Endothelial cell of umbilical vein (primary cell): ENCODE data around the gene FANCL. TPM values are rescaled to one million over a fixed set of nuclear protein-coding genes. Genes with fewer than 3 reads are reported as not detected.

ENCODE experiments used
- BruUV-seq: library from RNA; stranded (reverse); fragments of 400-500 nt; replicated peaks from 2 replicates; lab custom pipeline; 2021; lab: Mats Ljungman, UMichigan
- CTCF ChIA-PET: fragments of 300-600, 350-600 bp; sonication (Branson Sonifier 250); formaldehyde crosslinking; loops from one replicate; lab custom pipeline; 2021; ENCODE audit warnings: antibody characterized with exemption, inconsistent platforms; lab: Charles Lee
- POLR2A ChIA-PET: fragments of 300-600, 350-600 bp; sonication (Branson Sonifier 250); formaldehyde crosslinking; loops from one replicate; lab custom pipeline; 2021; ENCODE audit warnings: antibody characterized with exemption, inconsistent platforms; lab: Charles Lee
- DNase-seq: peaks from one replicate; pipeline ENCODE4 v3.0.0-alpha.2; 2011; ENCODE audit warnings: low read depth, low spot score
- FAIRE-seq: peaks from 2 replicates; lab custom pipeline; 2011; peaks lifted over from hg19 to GRCh38; lab: Jason Lieb, UNC
- H2AFZ ChIP-seq: 2 replicates; pipeline ENCODE4 v1.6.0; 2012; ENCODE audit warnings: low read depth, low read length, control low read depth, inconsistent platforms
- H3K27ac ChIP-seq: 2 replicates; pipeline ENCODE4 v1.5.1; 2011; ENCODE audit warnings: low read depth, mild to moderate bottlenecking, control low read depth, low read length, moderate library complexity; ENCODE audit not compliant: insufficient read depth
- H3K27me3 ChIP-seq, 2 experiments: 2 replicates each; pipeline versions ENCODE4 v1.6.0 to v1.6.1; 2011; ENCODE audit warnings: low read length in 2 of 2, mixed read lengths in 1 of 2; ENCODE audit not compliant: control insufficient read depth in 2 of 2, insufficient read depth in 2 of 2
- H3K36me3 ChIP-seq, 2 experiments: 2 replicates in 1 of 2; 3 replicates in 1 of 2; pipeline ENCODE4 v1.5.1; 2011; ENCODE audit warnings: low read length in 2 of 2, mild to moderate bottlenecking in 1 of 2, moderate library complexity in 1 of 2; ENCODE audit not compliant: control insufficient read depth in 2 of 2, insufficient read depth in 2 of 2; ENCODE audit errors: extremely low read depth in 1 of 2
- H3K4me1 ChIP-seq: 3 replicates; pipeline ENCODE4 v1.5.1; 2011; ENCODE audit warnings: mild to moderate bottlenecking, low read length; ENCODE audit not compliant: control insufficient read depth, insufficient read depth; ENCODE audit errors: extremely low read depth
- H3K4me2 ChIP-seq: 2 replicates; pipeline ENCODE4 v1.6.1; 2011; ENCODE audit warnings: low read length, control low read depth, mixed read lengths; ENCODE audit not compliant: insufficient read depth
- H3K4me3 ChIP-seq, 3 experiments: fragments of 200-600 bp in 1 of 3; sonication (generic), shearing (Covaris generic) in 1 of 3; replicated peaks in 1 of 3; 2 replicates each; pipeline ENCODE4 v1.5.1; 2011 to 2016; ENCODE audit warnings: control low read depth in 3 of 3, low read length in 3 of 3, mild to moderate bottlenecking in 2 of 3, inconsistent platforms in 1 of 3, low read depth in 1 of 3, moderate library complexity in 1 of 3; ENCODE audit not compliant: insufficient read depth in 1 of 3
- H3K79me2 ChIP-seq: 2 replicates; pipeline ENCODE4 v1.6.0; 2012; ENCODE audit warnings: low read length, inconsistent platforms; ENCODE audit not compliant: control insufficient read depth, insufficient read depth
- H3K9ac ChIP-seq: replicated peaks from 2 replicates; pipeline ENCODE3; 2011; ENCODE audit warnings: low read length, control low read depth; ENCODE audit not compliant: insufficient read depth; ENCODE audit errors: extremely low read depth
- H3K9me1 ChIP-seq: replicated peaks from 3 replicates; pipeline ENCODE4 v1.6.0; 2011; ENCODE audit warnings: mild to moderate bottlenecking, low read length; ENCODE audit not compliant: control insufficient read depth, insufficient read depth; ENCODE audit errors: extremely low read depth
- H3K9me3 ChIP-seq: replicated peaks from 2 replicates; pipeline ENCODE4 v1.5.1; 2012; ENCODE audit warnings: low read length, inconsistent platforms; ENCODE audit not compliant: control insufficient read depth, insufficient read depth
- H4K20me1 ChIP-seq: replicated peaks from 2 replicates; pipeline ENCODE3; 2011; ENCODE audit warnings: mild to moderate bottlenecking, low read length; ENCODE audit not compliant: control insufficient read depth, insufficient read depth; ENCODE audit errors: extremely low read depth
- CTCF ChIP-seq, 2 donors: IDR thresholded peaks; 1 replicate in 1 of 2; 2 replicates in 1 of 2; pipeline ENCODE4 v1.5.1; 2011; ENCODE audit warnings: low read length in 2 of 2, mild to moderate bottlenecking in 2 of 2, moderate library complexity in 2 of 2, control low read depth in 1 of 2, inconsistent platforms in 1 of 2, low read depth in 1 of 2; ENCODE audit not compliant: insufficient read depth in 1 of 2; ENCODE audit errors: extremely low read depth in 1 of 2
- EZH2 ChIP-seq: IDR thresholded peaks from 2 replicates; pipeline ENCODE4 v1.6.1; 2012; ENCODE audit warnings: borderline replicate concordance, low read depth, mild to moderate bottlenecking, moderate library complexity, low read length, inconsistent platforms; ENCODE audit not compliant: severe bottlenecking
- FOS ChIP-seq: IDR thresholded peaks from 2 replicates; pipeline ENCODE4 v1.6.1; 2011; ENCODE audit warnings: mild to moderate bottlenecking, low read length, moderate library complexity, borderline replicate concordance; ENCODE audit not compliant: insufficient read depth
- GATA2 ChIP-seq: IDR thresholded peaks from 2 replicates; pipeline ENCODE4 v1.7.0; 2011; ENCODE audit warnings: low read depth, mild to moderate bottlenecking, moderate library complexity, mixed read lengths, low read length; ENCODE audit not compliant: insufficient read length, insufficient read depth
- JUN ChIP-seq: IDR thresholded peaks from 2 replicates; pipeline ENCODE4 v1.6.1; 2011; ENCODE audit warnings: borderline replicate concordance, low read depth; ENCODE audit not compliant: insufficient read length, insufficient read depth
- MAX ChIP-seq: IDR thresholded peaks from 2 replicates; pipeline ENCODE4 v1.6.1; 2011; ENCODE audit not compliant: insufficient read depth, insufficient read length
- MYC ChIP-seq: IDR thresholded peaks from one replicate; pipeline ENCODE4 v1.6.1; 2011; ENCODE audit warnings: mild to moderate bottlenecking, low read depth, low read length
- POLR2A ChIP-seq: IDR thresholded peaks from 2 replicates; pipeline ENCODE4 v1.6.1; 2012; ENCODE audit warnings: low read depth, mild to moderate bottlenecking, control low read depth, low read length
- POLR2AphosphoS5 ChIP-seq: IDR thresholded peaks from 2 replicates; pipeline ENCODE4 v1.6.1; 2012; ENCODE audit warnings: low read depth, mild to moderate bottlenecking, control low read depth, low read length, moderate library complexity; ENCODE audit not compliant: insufficient read depth
- dilution Hi-C: fragments of 300-500 bp; cut with MboI; formaldehyde crosslinking; loops from one replicate; pipeline ENCODE4 v1.15.0; 2019; ENCODE audit warnings: low sequenced_read_pairs; ENCODE audit not compliant: extremely low pct_ligation_motif_present
- intact Hi-C: fragments of 100-400 bp; cut with micrococcal nuclease; formaldehyde crosslinking; loops from one replicate; pipeline ENCODE4 v1.10.0; 2022
- polyA plus RNA-seq, 4 experiments: library from polyadenylated mRNA; depleted of rRNA in 3 of 4; stranded (reverse) in 3 of 4; unstranded in 1 of 4; fragments of >200 nt; gene quantifications; 2 replicates each; pipeline versions ENCODE4 v1.2.1 to v1.2.3, GENCODE V29; 2011 to 2012; ENCODE audit warnings: missing spikeins in 1 of 4
- total RNA-seq: library from RNA; stranded (reverse); gene quantifications from 2 replicates; pipeline ENCODE4 v1.2.3, GENCODE V29; 2021

The FANCL gene
- total and polyA plus RNA-seq, 2 donors (not counting 3 experiments of a cell fraction or from before 2014, with no cell fraction given) = 10.3 to 15.8 TPM

GRCh38 chr2:58155160-58155778, 85.9 kb downstream of the FANCL start:
- peaks cover 4% of the 10 kb centered on the region for H3K79me2 ChIP-seq
- intact Hi-C loops = no loop called here

More at GRCh38 chr2:58155160-58155778, 85.9 kb downstream of the FANCL start:
- Histone ChIP-seq H3K27me3 (no peaks in the 10 kb centered on the region), H3K4me1 (no peaks in the 10 kb centered on the region), H3K36me3 (peaks cover 1 to 4% of the 10 kb centered on the region in 2 experiments), H3K9ac (no peak overlapping the region), H3K4me2 (no peak overlapping the region), H3K27ac (no peak overlapping the region), H3K4me3 (no peak overlapping the region), H3K9me1 (no peaks in the 10 kb centered on the region), H3K9me3 (no peaks in the 10 kb centered on the region), H4K20me1 (no peaks in the 10 kb centered on the region), H2AFZ (no peak overlapping the region)
- CTCF ChIA-PET = interaction anchor here (0.7 to 1.2 kb wide), 2 partner anchors 10 to 1820 kb away, joined by 3 read pairs; no protein-coding TSS in a partner anchor
- no TSS peak for BruUV-seq
- no peak for FAIRE-seq
- no peak for DNase-seq
- POLR2A ChIA-PET = interaction anchor here (0.7 kb wide), 1 partner anchor 50 kb away, joined by 3 read pairs; no protein-coding TSS in a partner anchor
- dilution Hi-C loops = no loop called here
- TF ChIP-seq JUN (no peak), POLR2A (no peak), MAX (no peak), MYC (no peak), CTCF (IDR thresholded peaks at IDR 0.05; ENCODE audit: extremely low read depth in 1 of 2, insufficient read depth in 1 of 2, low read depth in 1 of 2, low read length in 2 of 2) (no peak), POLR2AphosphoS5 (no peak), EZH2 (no peak), FOS (no peak), GATA2 (no peak)
